Omental fat pad (tissue), 4 donors: ENCODE data around the gene MAP2K7. TPM values are rescaled to one million over a fixed set of nuclear protein-coding genes. Genes with fewer than 3 reads are reported as not detected.

Source experiments
- ATAC-seq: fragments of 150-250 bp; one replicate; pipeline ENCODE4 v1.9.1; 2016; ENCODE audit warnings: mild to moderate bottlenecking, moderate library complexity; ENCODE audit not compliant: low FRiP score
- DNase-seq: peaks from one replicate; pipeline ENCODE4 v3.0.0-alpha.2; 2019; ENCODE audit warnings: low spot score
- CTCF ChIP-seq, 3 donors: fragments of 450-650 bp; IDR thresholded peaks; one replicate each; pipeline ENCODE4 v1.5.1; 2016 to 2017; ENCODE audit warnings: antibody characterized with exemption in 3 of 3, mild to moderate bottlenecking in 3 of 3, moderate library complexity in 2 of 3
- total RNA-seq, 4 donors: library from RNA; depleted of rRNA; stranded (reverse); fragments of >200 nt; gene quantifications; one replicate each; pipeline ENCODE4 v1.1.0, GENCODE V29; 2016

The MAP2K7 gene
- total RNA-seq, 4 donors from 2014 or later = 12.9 to 13.7 (median 13.6) TPM

- DNase-seq (no peak), ATAC-seq (no peak)
- no peak for TF ChIP-seq CTCF (IDR thresholded peaks at IDR 0.05)
Measured at GRCh38 chr19:7930765-7931164, 27.1 kb downstream of the MAP2K7 start.

- TF ChIP-seq CTCF (IDR thresholded peaks at IDR 0.05) = no peak
- DNase-seq = no peak
- no peak for ATAC-seq
Measured at GRCh38 chr19:7931221-7932061, 27.8 kb downstream of the MAP2K7 start.

GRCh38 chr19:7932276-7932929, 28.7 kb downstream of the MAP2K7 start:
- no peak for TF ChIP-seq CTCF (IDR thresholded peaks at IDR 0.05)
- DNase-seq (no peak), ATAC-seq (no peak)

- TF ChIP-seq CTCF (IDR thresholded peaks at IDR 0.05) = no peak
- DNase-seq (no peak), ATAC-seq (no peak)
Measured at GRCh38 chr19:7932930-7933300, 29.2 kb downstream of the MAP2K7 start.

GRCh38 chr19:7933411-7933810, 29.7 kb downstream of the MAP2K7 start:
- no peak for TF ChIP-seq CTCF (IDR thresholded peaks at IDR 0.05)
- ATAC-seq (no peak), DNase-seq (no peak)

DNA sequence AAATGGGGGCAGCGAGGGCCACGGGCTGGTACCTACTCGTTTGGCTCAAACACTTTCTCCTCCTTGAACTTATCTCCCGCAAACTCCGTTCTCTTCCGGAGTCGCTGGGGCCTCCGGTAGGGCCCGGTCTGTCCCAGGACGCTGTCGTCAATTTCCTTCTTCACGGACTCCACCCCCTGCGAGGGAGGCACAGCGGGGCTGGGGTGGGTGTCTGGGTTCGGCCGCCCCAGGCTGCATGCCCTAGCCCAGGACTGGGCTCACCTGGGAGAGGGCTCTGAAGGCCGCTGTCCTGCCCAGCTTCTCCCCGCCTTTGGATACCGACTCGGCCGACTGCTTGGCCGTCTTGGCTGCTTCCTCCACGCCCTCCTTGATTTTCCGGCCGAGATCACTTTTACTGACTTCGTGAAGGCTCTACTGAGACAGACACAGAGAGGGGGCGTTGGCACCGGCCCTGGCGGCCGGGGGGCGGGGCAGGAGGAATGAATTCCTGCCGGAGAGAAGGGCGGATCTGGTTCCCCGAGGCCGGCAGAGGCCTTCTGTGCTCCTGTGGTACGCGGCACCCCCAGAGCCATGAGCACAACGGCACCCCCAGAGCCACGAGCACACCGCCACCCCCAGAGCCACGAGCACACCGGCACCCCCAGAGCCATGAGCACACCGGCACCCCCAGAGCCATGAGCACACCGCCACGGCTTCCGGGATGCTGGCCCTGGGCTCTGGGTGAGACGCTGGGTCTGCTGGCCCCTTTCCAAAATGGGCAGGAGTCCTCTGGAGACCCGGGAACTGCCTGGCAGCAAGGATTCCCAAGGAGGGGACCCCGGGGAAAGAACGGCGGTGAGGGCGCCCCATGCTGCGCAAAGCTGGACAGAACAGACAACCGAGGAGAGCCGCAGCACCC, 30.4 kb downstream of the MAP2K7 start:
- DNase-seq = no peak
- TF ChIP-seq CTCF (IDR thresholded peaks at IDR 0.05) = no peak
- ATAC-seq = no peak
